Measurements from ENCODE around the gene PDZRN3.

DNA sequence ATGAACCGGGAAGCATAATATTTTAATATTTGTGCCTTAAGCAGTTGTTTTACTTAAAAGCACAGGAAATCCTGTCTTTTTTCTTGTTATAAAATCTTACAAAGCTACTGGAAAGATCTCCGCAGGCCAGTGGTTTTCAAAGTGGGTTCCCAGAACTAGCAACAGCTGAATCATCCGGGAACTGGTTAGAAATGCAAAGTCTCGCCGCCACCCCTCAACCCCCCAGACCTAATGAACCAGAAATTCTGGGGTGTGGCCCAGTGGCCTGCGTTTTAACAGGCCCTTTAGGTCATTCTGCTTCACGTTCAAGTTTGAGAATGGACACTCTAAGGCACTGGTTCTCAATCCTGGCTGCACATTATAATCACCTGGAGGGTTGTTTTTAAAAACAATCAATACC is 74.7 kb downstream of the PDZRN3 start:
- TF ChIP-seq CTCF (IDR thresholded peaks at IDR 0.05; ENCODE audit: extremely low read depth in 1 of 2, insufficient read depth in 1 of 2, low read depth in 1 of 2, low read length in 2 of 2), result no peak
- TF ChIP-seq POLR2A (IDR thresholded peaks at IDR 0.05; ENCODE audit: low read depth, low read length), result no peak
- no peak for TF ChIP-seq EZH2 (IDR thresholded peaks at IDR 0.05; ENCODE audit: borderline replicate concordance, low read depth, low read length, severe bottlenecking)
